HL-60 (cell line): ENCODE measurements around the gene DIP2C.

Source experiments
- DNase-seq, 2 experiments: peaks; one replicate each; pipeline ENCODE4 v3.0.0-alpha.2; 2010 to 2020; ENCODE audit warnings: low read depth in 1 of 2, low spot score in 1 of 2
- H3K27ac ChIP-seq: fragments of 250-450 bp; sonication (Bioruptor Pico); replicated peaks from 2 replicates; pipeline ENCODE4 v1.5.1; 2020; ENCODE audit warnings: mild to moderate bottlenecking, moderate library complexity
- H3K27me3 ChIP-seq: fragments of 250-450 bp; sonication (Bioruptor Pico); 2 replicates; pipeline ENCODE4 v1.5.1; 2021; ENCODE audit warnings: mild to moderate bottlenecking, moderate library complexity; ENCODE audit not compliant: insufficient read depth, poor library complexity, severe bottlenecking
- H3K4me3 ChIP-seq: replicated peaks from 2 replicates; pipeline ENCODE4 v1.5.1; 2011; ENCODE audit warnings: mild to moderate bottlenecking, control low read depth, low read length; ENCODE audit not compliant: insufficient read depth
- GABPA ChIP-seq: IDR thresholded peaks from 2 replicates; pipeline ENCODE4 v1.6.1; 2012; ENCODE audit warnings: low read depth
- POLR2AphosphoS5 ChIP-seq: IDR thresholded peaks from 2 replicates; pipeline ENCODE4 v1.6.1; 2012; ENCODE audit warnings: low read depth
- REST ChIP-seq: IDR thresholded peaks from 2 replicates; pipeline ENCODE4 v1.6.1; 2012; ENCODE audit warnings: low read depth; ENCODE audit not compliant: insufficient replicate concordance
- SPI1 ChIP-seq: IDR thresholded peaks from 2 replicates; pipeline ENCODE4 v1.6.1; 2012; ENCODE audit warnings: low read depth, mild to moderate bottlenecking, borderline replicate concordance
- TF ChIP-seq, protein P1 (sequence below): IDR thresholded peaks from one replicate; pipeline ENCODE4 v1.5.1; 2011; ENCODE audit warnings: low read length, control low read depth, inconsistent platforms; ENCODE audit not compliant: insufficient read depth

The DIP2C gene

DNA sequence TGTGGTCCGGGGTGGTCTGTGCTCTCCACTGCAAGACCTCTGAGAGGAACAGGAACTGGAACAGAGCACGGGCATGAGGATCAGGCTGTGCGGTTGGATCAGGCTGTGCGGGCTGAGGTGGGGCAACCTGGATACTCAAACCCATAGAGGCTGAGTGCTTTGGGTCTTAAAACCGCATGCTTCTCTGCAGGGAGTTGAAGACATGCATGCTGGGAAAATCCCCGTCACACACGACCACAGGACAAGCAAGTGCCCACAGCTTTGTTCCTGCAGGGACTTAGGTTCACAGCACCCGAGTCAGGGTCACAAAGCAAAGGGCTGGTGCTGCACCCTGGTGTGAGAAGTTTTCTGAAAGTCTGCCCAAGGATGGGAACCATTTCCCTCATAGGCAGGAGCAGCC, 333.0 kb downstream of the DIP2C start:
- Histone ChIP-seq H3K4me3 (no peak overlapping the region), H3K27ac (no peak overlapping the region), H3K27me3 (no peaks in the 10 kb centered on the region)
- DNase-seq = no peak
- TF ChIP-seq POLR2AphosphoS5 (no peak), GABPA (no peak)
- TF ChIP-seq, protein P1, sequence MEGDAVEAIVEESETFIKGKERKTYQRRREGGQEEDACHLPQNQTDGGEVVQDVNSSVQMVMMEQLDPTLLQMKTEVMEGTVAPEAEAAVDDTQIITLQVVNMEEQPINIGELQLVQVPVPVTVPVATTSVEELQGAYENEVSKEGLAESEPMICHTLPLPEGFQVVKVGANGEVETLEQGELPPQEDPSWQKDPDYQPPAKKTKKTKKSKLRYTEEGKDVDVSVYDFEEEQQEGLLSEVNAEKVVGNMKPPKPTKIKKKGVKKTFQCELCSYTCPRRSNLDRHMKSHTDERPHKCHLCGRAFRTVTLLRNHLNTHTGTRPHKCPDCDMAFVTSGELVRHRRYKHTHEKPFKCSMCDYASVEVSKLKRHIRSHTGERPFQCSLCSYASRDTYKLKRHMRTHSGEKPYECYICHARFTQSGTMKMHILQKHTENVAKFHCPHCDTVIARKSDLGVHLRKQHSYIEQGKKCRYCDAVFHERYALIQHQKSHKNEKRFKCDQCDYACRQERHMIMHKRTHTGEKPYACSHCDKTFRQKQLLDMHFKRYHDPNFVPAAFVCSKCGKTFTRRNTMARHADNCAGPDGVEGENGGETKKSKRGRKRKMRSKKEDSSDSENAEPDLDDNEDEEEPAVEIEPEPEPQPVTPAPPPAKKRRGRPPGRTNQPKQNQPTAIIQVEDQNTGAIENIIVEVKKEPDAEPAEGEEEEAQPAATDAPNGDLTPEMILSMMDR = no peak

GRCh38 chr10:354901-355617, 334.4 kb downstream of the DIP2C start:
- H3K27ac ChIP-seq = no peak overlapping the region
- H3K27me3 ChIP-seq = no peaks in the 10 kb centered on the region
- no peak for DNase-seq
- H3K4me3 ChIP-seq = no peak overlapping the region
- TF ChIP-seq POLR2AphosphoS5 (no peak), SPI1 (no peak), GABPA (no peak), REST (no peak)
- TF ChIP-seq, protein P1 = no peak

DNA sequence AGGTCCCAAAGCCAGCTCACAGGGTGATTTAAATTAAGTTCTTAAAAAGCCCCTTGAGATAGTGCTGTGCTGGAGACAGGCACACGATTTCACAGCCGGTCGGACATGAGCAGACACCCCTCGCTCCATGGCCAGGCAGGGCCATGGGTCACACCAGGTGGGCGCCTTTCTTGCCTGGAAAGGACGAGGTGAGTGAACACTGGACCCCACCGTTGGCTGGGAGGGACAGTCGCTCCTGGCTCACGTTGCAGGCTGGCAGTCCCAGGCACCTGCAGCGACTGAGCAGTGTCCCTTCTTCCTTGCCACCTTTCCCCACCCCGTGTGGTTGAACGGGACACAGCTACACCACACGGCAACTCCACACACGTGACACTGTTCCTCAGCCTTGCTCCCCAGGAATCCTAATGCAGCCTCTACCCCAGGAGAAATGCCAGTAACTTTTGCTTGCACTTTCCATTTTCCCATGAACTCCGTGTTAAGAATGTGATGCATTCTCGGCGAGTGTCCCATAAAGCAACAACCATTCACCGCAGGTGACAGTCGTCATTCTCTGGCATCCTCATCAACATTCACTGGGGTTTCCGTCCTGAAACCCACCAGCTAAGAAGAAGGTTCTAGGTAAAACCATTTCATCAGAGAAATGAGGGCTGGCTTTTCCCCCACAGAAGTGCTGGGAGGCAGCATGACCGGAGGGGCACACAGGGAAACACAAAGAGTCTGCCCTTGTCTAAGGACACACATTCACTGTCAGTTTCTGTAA, 336.8 kb downstream of the DIP2C start:
- Histone ChIP-seq H3K4me3 (no peak overlapping the region), H3K27ac (no peak overlapping the region), H3K27me3 (no peaks in the 10 kb centered on the region)
- TF ChIP-seq, protein P1 = no peak
- TF ChIP-seq REST (no peak), POLR2AphosphoS5 (no peak), GABPA (no peak), SPI1 (no peak)
- DNase-seq = no peak
